ENCODE data around the gene RLF.

GRCh38 chr1:40178200-40178599 lies 17.0 kb downstream of the RLF start:
- TF ChIP-seq, protein P1, sequence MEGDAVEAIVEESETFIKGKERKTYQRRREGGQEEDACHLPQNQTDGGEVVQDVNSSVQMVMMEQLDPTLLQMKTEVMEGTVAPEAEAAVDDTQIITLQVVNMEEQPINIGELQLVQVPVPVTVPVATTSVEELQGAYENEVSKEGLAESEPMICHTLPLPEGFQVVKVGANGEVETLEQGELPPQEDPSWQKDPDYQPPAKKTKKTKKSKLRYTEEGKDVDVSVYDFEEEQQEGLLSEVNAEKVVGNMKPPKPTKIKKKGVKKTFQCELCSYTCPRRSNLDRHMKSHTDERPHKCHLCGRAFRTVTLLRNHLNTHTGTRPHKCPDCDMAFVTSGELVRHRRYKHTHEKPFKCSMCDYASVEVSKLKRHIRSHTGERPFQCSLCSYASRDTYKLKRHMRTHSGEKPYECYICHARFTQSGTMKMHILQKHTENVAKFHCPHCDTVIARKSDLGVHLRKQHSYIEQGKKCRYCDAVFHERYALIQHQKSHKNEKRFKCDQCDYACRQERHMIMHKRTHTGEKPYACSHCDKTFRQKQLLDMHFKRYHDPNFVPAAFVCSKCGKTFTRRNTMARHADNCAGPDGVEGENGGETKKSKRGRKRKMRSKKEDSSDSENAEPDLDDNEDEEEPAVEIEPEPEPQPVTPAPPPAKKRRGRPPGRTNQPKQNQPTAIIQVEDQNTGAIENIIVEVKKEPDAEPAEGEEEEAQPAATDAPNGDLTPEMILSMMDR (IDR thresholded peaks at IDR 0.05), result no peak
- TF ChIP-seq POLR2A (IDR thresholded peaks at IDR 0.05) (no peak), POLR2AphosphoS5 (IDR thresholded peaks at IDR 0.05) (no peak)
